ELF-1 (cell line): Measurements from ENCODE around the gene MFAP3L.

Experiments
- DNase-seq: peaks from one replicate; pipeline ENCODE4 v3.0.0-alpha.2; 2016; ENCODE audit warnings: low read depth, low spot score

The MFAP3L gene

DNA sequence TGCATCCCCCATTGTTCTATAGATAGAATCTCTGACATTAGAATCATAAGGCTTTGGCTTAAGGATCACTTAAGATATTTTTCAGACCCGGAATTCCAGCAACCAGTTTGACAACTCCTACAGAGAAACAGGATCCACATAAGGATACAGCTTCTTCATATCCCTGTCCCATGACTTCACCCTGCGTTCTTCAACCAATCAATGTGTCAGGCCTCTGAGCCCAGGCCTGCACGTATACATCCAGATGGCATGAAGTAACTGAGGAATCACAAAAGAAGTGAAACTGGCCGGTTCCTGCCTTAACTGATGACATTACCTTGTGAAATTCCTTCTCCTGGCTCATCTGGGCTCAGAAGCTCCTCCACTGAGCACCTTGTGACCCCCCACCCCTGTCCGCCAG lies 85.1 kb downstream of the MFAP3L start:
- DNase-seq: peak; percentile 43

DNA sequence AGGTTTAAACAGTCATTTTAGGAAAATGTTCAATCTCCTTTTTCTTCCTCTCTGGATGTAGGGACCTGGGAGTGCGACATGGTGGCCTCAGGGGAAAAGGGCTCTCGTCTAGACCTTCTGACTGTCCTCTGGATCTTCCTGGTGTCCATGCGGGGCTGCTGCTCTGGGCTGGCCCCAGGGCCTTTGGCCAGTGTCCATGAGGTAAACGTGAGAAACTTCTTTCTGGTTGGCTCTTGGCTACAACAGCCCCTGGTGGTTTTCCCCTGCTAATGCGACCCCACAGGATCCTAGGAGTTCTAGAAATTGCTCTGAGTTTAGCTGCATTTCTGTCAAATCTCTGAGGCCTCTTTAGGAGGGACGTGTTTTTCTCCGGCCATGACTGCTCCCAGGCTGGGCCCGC lies 85.7 kb downstream of the MFAP3L start:
- DNase-seq: peak; percentile 68
